HUDEP-2 (cell line): ENCODE results near the gene TMEM38B.
A peak's percentile ranks its signal among the peaks of the same experiment; 100 is the strongest.

ENCODE experiments used
- DNase-seq, 76 experiments: peaks; one replicate each; lab custom pipeline; 2025; ENCODE audit not compliant: unreplicated experiment in 76 of 76; lab: John Stamatoyannopoulos, UW

The TMEM38B gene, protein sequence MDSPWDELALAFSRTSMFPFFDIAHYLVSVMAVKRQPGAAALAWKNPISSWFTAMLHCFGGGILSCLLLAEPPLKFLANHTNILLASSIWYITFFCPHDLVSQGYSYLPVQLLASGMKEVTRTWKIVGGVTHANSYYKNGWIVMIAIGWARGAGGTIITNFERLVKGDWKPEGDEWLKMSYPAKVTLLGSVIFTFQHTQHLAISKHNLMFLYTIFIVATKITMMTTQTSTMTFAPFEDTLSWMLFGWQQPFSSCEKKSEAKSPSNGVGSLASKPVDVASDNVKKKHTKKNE

DNA sequence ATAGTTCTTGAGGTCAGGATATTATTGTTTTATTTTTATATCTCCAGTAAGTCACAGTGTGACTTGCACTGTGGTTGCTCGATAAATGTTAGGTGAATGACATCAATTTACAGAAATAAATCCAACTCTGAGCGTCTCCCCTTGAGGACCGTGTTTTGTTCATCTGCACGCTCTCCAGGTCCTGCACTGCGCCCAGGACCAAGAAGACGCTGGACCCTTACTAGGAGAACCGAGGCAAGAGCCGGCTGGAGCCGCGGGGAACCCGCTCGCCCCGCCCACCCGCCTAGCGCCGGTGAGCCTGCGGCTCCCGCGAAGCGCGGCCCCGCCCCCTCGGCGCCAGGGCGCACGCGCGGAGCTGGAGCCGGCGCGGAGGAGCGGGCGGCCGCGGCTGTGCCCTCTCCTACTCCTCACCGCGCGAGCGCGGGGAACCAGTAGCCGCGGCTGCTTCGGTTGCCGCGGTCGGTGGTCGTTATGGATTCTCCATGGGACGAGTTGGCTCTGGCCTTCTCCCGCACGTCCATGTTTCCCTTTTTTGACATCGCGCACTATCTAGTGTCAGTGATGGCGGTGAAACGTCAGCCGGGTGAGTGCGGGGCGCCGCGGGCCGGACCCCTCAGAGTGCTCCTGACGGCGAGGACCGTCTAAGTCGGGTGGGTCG is at the start of gene TMEM38B:
Gene TMEM38B (plus strand): TSS at position 352 of the 658 bp plus-strand sequence. CDS start 120 bp downstream, at position 472.
- peak in 64 of 76 experiments; percentile 2 to 79 (median 54) for DNase-seq

- DNase-seq, result no peak
Measured at GRCh38 chr9:105646879-105647594, 47.3 kb upstream of the TMEM38B start.

DNA sequence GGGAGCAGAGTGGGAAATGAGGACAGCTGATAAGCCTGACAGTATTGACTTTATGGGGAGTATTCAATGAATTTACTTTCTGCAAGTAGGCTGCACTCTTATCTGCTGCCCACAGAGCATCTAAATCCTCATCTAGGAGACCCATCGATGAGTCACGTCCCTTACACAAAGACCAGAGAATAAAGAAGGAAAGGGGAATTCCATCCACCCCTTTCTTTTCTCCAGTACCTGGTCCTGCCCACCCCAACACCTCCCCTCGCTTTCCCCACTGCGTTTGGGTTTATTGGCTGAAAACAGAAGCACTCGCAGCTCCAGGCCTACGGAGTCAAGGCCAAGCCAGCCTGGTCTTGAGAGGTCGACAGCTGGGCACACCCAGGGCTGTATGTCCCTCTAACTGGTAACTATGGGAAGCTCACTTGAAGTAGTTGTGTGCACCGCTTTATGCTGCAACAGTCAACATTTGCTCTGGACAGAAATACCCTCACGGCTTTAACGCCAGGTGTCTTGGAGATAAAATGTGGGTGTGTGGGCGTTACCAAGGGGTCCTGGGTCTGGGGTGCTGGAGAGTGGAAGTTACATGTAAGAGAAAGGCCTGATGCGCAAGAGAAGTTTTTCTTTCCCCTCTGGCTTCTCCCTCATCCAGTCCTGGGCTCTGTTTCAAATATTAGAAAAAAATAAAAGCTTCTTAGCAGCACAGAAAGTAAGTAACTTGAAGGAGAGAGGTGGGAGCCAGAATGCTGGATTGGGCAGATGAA is 46.6 kb upstream of the TMEM38B start:
- peak in 12 of 76 experiments; percentile 3 to 34 (median 16) for DNase-seq

- DNase-seq, result no peak
Measured at GRCh38 chr9:105651806-105652205, 42.5 kb upstream of the TMEM38B start.

- peak in 1 of 76 experiments; percentile 8 for DNase-seq
Measured at GRCh38 chr9:105656131-105656921, 38.0 kb upstream of the TMEM38B start.

GRCh38 chr9:105658351-105658750 is 36.0 kb upstream of the TMEM38B start:
- DNase-seq, result no peak

GRCh38 chr9:105661011-105661410 is 33.3 kb upstream of the TMEM38B start:
- no peak for DNase-seq

- DNase-seq, result no peak
Measured at GRCh38 chr9:105662184-105663104, 31.9 kb upstream of the TMEM38B start, which contains the start of gene TAL2. Gene TAL2 (plus strand): TSS chr9:105662457. CDS start chr9:105662497, 40 bp downstream.

DNA sequence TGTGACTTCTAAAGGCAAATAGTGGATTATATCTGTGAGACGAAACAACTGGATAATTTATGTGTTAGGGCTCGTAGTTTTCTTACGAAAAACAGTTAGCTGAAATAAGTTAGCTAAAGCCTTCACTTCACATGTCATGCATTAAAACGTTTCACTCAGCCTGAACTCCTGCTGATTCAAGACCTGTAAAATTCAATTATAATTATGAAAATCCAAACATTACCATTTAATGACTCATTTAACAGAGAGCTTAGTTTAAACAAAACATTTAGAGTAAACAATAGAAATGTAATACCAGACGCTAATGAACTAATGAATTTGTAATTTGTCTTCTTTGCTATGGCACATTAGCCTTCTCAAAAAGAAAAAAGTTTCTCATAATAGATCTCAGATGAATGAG is 30.4 kb upstream of the TMEM38B start:
- no peak for DNase-seq

DNA sequence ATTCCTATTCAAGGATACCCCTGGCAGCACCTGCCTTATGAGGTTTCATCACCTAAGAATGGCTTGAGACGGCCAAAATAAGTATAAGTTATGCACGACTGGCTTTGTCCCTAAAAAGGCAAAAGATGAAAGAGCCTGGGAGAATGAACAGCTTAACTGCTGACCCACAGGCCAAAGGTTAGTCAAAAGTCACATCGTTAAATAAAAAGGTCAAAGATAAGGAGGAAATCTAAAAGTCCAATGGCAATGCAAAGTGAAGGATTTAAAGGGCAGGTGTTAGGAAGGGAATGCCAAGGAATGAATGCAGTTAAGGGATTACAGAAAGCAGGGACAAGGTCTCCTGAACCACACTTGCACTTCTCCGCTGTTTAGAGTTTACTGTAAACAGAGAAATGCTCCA is 26.5 kb upstream of the TMEM38B start:
- no peak for DNase-seq

DNA sequence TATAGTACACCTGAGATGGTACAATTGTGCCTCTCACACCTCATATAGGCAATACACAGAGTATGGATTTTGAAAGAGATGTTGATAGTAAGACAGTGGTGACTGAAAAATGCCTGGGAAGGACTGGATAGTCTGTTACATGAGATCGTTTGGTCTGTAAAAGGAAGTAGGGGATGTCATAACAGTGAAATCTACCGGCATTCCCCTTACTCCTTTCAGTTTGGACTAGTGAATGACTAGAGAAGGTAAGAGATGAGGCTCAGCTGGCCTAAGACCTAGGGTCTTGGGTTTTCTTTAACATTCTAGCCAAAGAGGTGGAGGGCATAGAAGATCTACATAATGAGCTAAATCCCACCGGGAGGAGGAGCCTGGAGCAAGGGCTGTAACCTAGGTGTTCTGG is 24.0 kb upstream of the TMEM38B start:
- DNase-seq, result no peak

GRCh38 chr9:105670775-105671174 is 23.6 kb upstream of the TMEM38B start:
- no peak for DNase-seq

GRCh38 chr9:105672711-105673234 is 21.6 kb upstream of the TMEM38B start:
- DNase-seq, result no peak

GRCh38 chr9:105673850-105674387 is 20.4 kb upstream of the TMEM38B start:
- no peak for DNase-seq

- peak in 2 of 76 experiments; percentile 10 to 20 for DNase-seq
Measured at GRCh38 chr9:105676351-105676923, 17.9 kb upstream of the TMEM38B start.

DNA sequence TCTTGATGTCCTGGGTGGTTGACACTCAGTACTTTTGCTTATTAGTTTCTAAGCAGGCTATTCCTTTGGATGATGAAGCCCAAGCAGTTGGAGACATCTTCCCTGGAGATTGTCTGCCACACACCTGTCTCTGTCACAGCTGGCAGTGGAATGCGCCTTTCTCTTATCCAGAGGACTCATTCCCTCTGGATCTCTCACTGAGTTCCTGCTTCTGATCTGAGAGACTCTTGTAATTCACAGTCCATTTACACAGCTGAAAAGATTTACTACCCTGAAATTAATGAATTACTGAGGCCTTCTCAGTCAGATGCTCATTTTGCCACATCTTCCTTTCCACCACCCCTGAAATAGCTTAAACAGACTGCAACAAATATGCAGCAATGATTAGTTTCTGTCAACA is 16.2 kb upstream of the TMEM38B start:
- no peak for DNase-seq

- DNase-seq, result no peak
Measured at GRCh38 chr9:105678781-105679180, 15.6 kb upstream of the TMEM38B start.
